GM19025 (cell line): ENCODE measurements around the gene SLC38A4.
"Not testable (repeated sequence)": the region's sequence is repeated elsewhere in the genome, so short reads cannot be mapped to it uniquely, and the experiment has no call there.

ENCODE experiments used
- ATAC-seq: cut with Tn5 transposase; IDR thresholded peaks from one replicate; pipeline ENCODE4 v1.9.1; 2021; ENCODE audit warnings: mild to moderate bottlenecking, low read depth, moderate library complexity; ENCODE audit not compliant: unreplicated experiment

SLC38A4 gene

DNA sequence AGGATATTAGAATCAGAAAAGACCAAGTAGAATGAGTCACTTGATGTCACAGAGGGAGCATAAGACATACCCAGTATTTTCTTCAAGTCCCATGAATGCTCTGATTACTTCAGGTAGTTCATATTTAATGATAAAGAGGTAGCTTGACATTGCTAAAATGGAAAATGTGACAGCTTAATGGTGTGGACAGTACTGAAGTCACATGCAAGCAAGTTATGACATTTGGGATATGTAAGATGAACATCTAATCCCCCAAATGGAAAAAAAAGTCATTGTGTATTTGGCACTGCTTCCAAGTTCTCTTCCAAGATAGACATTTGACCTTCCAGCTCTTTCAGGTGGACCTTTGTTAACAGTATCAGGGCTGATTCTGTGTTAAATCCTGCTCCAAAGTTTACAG lies 45.9 kb downstream of the SLC38A4 start:
- no peak for ATAC-seq

DNA sequence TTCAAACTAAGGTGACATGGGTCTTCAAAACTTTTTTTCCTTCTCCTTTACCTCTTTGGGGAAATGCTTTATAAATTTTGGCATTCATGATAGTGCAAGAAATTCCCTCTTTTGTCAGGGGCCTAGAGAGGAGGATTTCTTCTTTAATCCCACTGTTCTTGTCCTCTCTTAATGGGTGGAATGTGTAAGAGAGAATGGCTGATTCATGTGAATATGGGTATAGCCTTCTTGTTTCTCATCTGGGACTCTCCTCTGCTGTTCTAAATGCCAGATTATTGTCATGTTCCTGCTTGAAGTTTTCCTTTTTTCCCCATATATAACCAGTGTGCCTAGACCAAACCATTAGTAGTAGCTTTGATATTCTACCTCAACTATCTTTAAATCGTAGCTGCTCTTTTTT lies 46.7 kb downstream of the SLC38A4 start:
- no peak for ATAC-seq

DNA sequence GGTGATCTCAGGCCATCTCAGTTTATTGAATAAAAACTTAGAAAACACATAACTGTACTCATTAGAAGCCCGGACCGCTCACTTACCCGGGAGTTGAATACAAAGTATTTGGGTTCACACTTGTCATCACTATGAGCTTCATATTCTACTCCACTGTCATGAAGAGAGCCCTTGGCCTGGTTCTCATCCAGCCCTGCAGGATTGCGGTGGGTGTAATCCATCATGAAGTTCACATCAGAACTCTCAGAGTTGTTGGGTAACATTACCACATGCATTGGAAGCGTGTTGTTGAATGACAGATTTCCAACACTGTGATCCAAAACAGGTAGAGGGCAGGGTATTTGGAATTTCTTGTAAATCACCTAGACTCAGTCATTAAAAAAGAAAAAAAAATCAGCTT lies 47.4 kb downstream of the SLC38A4 start:
- no peak for ATAC-seq

DNA sequence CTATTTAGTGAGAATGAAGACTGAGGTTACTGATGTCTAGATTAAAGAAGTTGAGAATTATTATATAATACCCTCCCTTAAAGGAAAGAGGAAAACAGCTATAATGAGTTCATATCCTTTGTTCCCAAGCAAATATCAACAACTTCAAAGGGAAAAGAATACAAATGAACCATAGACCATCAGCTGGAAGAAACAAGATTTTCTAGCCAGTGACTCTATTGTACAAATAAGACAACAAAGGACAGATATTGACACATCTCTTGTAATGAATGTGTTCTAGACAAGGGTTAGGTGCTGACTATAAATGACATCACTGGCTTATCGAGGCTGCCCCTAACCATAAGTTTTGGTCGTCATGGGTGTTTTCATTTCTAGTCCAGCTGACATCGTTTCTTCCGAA lies 48.2 kb downstream of the SLC38A4 start:
- ATAC-seq = no peak

DNA sequence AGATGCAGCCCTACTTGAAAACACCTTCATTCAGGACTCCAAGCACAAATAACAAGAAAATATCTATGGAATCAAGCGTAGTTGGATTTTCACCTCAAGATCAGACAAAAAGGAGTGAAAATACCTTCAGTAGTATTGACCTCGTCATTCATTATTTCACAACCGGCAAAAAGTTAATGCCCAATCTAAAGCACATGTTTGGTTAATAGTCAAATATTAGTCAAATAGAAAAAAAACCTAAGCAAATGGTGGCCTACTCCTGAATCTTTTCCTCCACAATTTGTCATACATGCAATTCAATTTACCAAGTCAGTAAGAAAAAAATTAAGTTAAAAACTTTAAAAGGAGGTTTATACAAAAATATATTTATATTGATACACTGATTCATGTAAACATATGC lies 50.0 kb downstream of the SLC38A4 start:
- ATAC-seq = no peak

DNA sequence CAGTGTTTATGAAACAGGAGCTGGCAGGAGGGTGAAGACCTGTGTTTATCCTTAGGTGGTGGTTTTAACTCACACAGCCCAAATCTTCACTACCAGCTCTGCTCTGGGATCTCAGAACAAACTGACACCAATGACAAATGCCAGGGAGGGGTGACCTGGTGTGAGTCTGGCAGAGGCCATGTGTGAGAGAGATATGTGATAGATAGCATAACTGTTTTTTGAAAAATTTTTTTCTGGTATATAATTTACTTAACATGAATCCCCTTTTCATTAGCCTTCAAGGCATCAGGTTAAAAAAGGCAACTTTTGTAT lies 51.5 kb downstream of the SLC38A4 start:
- ATAC-seq = no peak

DNA sequence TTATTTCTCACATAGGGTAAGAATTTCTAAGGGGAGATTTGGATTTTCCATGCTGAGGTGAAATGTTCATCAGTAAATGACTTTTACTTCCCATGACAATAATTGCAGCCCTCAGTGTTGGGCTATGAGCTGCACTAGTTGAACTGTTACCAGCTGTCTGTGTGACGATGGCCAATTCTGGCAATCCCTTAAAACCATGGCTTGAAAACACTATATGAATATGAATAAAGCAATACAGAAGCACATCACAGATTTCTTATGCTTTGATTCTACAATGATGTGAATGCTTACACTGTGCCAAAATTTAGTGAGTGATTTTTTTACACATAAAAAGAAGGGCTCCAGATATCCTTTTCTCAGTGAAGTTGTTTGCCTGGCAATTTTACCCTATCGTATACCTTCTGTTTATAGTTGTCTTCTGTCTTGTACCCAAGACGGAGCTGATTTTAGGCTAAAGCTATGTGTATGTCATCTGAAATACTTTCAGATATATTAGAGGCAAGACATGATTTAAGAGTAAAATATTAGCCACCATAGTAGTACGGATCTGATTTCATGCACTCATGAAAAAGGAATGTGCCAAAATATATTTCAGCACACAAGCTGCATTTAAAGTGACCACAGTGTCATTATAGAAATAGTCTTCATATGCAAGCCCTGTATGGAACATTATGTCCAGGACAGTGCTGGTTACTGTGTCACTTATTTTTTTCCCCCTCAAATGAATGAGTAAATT lies 52.0 kb downstream of the SLC38A4 start:
- ATAC-seq = no peak

DNA sequence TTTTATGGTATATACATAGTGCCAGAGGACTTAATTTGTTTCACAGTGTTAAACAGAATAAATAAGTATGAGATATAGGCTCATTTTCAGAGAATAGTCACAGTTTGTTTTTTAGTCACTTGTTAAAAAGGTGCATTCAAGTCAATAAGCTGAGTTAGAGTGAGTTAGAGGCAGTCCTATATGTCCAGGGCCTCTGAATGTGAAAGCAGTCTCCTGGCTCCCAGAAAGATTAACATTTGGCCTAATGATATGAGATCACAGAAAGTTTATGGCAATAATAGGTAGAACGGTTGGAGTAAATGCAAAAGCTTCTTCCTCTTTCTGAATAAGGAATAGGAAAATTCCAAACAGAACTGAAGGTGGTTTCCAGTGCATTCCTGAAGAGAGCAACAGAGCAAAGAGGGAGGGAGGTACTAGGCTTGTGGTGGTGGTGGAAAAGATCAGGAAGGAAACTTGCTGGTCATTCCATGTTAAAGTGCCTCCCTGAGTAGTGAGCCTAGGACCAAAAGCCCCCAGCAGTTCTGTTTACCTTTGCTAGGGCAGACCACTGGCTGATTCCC lies 54.4 kb downstream of the SLC38A4 start:
- no peak for ATAC-seq

DNA sequence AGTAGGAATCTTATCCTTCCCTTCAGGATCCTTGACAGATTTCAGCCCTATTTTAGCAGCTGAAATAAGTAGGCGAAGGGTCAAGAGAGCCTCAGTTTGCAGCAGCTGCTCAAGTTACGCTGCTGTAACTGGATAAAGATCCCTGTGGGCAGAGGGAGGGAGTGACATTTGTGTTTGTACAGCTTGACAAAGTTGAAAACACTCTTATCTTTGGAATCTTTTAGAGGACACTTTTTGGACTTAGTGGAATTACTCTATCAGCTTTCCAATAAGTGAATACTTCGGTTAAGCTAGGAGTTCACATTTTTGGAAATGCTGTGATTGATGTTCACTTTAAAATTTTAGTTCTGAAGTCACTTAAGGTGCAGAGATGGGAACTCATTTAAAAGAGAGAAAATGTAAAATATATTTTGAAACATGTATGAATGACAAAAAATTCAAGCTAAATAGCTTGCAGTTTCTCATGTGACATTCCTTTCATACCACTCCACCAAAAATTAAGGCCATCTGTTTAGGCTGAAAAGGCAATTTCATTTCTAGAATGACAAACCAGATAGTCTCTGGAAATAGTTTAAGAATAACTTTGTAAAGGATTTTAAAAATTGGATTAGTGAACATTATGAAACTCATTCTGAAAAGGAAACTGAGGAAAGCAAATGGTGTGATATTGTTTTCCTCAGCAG lies 55.2 kb downstream of the SLC38A4 start:
- ATAC-seq = no peak

DNA sequence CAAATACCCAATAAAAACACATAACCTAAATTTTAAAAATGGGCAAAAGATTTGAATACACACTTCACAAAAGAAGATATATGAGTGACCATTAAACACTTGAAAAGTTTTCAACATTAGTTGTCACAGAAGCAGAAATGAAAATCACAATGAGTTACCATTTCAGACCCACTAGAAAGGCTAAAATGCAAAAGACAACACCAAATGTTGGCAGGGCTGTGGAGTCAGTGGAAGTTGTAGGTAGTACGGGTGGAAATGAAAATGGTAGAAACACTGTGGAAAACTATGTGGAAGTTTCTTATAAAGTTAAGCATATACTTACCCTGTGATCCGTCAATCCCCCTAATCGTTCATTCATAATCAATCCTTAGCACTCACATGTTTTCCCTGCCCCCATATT lies 61.8 kb downstream of the SLC38A4 start:
- ATAC-seq = no peak

DNA sequence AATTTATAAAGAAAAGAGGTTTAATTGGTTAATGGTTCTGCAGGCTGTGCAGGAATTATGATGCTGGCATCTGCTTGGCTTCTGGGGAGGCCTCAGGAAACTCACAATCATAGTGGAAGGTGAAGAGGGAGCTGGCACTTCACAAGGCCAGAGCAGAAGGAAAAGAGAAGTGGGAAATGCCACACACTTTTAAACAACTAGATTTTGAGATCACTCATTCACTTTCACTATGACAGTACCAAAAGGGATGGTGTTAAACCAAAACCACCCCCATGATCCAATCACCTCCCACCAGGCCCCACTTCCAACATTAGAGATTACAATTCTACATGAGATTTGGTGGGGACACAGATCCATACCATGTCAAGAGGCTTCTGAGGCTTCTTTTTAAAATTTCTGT lies 62.6 kb downstream of the SLC38A4 start:
- no peak for ATAC-seq

DNA sequence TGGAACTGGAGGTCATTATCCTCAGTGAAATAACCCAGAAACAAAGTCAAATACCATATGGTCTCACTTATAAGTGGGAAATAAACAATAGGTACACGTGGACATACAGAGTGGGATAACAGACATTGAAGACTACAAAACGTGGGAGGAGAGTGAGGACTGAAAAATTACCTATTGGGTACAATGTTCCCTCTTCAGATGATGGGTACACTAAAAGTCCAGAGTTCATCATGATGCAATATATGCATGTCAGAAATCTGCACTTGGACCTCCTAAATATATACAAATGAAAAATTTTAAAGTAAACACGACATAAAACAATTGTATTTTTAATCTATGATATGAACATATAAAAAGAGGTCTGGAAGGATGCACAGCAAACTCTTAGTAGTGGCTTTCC lies 71.2 kb downstream of the SLC38A4 start:
- ATAC-seq = no peak

DNA sequence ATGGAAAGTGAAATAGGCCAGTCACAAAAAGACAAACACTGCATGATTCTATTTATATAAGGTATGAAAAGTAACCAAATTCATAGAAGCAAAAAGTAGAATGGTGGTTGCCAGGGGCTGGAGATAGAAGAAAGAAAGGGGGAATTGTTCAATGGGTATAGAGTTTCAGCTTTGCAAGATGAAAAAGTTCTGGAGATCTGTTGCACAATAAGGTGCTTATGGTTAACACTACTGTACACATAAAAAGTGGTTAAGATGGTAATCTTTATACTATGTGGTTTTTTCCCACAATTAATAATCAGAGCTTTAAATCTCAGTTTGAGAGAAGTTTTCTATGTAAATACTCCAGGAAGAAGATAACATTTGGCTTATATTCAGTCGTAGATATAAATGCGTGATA lies 73.4 kb downstream of the SLC38A4 start:
- no peak for ATAC-seq

DNA sequence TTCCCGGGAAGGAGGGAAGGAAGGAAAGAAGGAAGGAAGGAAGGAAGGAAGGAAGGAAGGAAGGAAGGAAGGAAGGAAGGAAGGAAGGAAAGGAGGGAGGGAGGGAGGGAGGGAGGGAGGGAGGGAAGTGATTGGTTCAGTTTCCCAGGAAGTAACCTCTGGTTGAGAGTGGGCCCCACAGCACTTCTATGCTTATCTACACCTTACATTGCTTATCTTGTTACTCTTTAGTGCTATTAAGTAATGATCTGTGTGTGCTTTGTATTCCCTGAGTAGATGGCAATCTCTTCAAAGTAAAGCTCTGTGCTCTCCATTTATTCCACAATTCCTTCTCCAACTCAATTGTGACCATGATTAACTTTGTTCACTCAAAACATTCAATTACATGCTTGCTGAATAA lies 74.6 kb downstream of the SLC38A4 start:
- ATAC-seq = no peak

DNA sequence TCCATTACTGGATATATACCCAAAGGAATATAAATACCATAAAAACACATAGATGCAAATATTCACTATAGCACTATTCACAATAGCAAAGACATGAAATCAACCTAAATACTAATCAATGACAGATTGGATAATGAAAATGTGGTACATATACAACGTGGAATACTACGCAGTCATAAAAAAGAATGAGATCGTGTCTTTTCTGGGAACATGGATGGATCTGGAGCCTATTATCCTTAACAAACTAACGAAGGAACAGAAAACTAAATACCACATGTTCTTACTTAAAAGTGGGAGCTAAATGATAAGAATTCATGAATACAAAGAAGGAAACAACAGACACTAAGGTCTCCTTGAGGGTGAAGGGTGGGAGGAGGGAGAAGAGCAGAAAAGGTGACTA lies 76.5 kb downstream of the SLC38A4 start:
- ATAC-seq = no peak

DNA sequence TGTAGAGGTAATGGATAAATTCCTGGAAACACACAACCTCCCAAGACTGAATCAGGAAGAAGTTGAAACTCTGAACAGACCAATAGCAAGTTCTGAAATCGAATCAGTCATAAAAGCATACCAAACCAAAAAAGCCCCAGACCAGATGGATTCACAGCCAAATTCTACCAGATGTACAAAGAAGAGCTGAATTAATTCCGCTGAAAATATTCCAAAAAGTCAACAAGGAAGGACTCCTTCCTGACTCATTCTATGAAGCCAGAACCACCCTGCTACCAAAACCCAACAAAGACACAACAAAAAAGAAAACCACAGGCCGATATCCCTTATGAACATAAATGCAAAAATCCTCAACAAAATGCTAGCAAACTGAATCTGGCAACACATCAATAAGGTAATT lies 81.5 kb downstream of the SLC38A4 start:
- no peak for ATAC-seq

DNA sequence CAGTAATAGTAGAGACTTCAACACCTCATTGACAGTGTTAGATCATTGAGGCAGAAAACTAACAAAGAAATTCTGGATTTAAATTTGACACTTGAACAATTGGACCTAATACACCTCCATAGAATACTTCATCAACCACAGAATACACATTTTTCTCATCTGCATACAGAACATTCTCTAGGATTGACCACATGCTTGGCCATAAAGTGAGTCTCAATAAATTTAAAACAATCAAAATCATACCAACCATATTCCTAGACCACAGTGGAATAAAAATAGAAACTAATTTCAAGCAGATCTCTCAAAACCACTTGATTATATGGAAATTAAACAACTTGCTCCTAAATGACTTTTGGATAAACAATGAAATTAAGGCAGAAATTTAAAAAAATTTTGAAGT lies 82.3 kb downstream of the SLC38A4 start:
- ATAC-seq = no peak

DNA sequence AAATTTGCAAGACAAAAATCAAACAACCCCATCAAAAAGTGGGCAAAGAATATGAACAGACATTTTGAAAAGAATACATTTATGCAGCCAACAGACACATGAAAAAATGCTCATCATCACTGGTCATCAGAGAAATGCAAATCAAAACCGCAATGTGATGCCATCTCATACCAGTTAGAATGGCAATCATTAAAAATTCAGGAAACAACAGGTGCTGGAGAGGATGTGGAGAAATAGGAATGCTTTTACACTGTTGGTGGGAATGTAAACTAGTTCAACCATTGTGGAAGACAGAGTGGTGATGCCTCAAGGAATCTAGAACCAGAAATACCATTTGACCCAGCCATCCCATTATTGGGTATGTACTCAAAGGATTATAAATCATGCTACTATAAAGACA lies 83.5 kb downstream of the SLC38A4 start:
- ATAC-seq = not testable (repeated sequence)

DNA sequence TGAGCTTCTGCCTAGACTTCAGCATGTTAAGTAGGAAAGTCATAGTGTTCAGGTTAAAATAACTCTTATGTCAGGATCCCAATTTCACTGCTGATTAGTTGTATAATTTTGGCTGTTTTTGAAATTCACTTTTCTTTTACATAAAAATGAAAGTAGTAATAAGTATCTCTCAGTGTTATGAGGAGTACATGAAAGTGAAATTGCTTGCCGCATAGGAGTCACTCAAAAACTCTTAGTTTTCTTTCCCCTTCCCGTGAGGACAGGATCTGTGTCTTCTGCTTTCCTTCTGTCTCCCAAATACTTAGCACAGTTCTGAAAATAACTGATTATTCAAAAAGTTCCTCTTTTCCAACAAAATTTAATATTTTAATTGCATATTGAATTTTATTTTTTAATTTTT lies 100.5 kb downstream of the SLC38A4 start:
- ATAC-seq = no peak

DNA sequence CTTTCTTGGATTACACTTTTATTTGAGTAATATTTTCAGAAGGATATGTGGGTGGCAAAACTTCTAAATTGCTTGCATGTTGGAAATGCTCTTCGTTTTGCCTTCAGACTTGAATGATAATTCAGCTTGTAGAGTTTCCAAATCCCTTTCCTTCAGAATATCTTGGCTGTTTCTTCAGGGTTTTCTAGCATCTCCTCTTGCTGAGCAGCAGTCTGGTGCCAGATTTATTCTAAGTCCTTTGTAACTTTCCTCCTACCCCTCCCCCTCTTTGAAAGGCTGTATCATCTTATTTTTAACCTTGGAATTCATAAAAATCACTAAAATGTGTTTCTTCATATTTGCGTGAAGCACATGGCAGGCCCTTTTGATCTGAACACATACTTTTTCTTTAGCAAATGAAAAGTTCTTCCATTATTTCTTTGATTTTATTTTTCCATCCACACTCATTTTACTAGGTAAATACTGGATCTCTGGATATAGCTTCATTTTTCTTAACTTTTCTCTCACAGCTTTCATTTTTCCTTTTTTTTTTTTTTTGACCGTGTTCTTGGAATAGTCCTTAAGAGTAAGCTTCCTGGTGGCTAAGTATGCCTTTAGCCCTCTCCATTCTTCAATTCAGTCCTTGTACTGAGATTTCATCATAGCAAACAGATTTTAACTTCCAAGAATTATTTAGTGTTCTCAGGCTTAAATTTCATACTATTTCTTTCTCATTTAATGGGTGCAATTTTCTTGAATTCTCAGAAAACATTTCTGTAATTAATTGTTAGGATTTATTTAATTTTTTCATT lies 102.0 kb downstream of the SLC38A4 start:
- no peak for ATAC-seq

DNA sequence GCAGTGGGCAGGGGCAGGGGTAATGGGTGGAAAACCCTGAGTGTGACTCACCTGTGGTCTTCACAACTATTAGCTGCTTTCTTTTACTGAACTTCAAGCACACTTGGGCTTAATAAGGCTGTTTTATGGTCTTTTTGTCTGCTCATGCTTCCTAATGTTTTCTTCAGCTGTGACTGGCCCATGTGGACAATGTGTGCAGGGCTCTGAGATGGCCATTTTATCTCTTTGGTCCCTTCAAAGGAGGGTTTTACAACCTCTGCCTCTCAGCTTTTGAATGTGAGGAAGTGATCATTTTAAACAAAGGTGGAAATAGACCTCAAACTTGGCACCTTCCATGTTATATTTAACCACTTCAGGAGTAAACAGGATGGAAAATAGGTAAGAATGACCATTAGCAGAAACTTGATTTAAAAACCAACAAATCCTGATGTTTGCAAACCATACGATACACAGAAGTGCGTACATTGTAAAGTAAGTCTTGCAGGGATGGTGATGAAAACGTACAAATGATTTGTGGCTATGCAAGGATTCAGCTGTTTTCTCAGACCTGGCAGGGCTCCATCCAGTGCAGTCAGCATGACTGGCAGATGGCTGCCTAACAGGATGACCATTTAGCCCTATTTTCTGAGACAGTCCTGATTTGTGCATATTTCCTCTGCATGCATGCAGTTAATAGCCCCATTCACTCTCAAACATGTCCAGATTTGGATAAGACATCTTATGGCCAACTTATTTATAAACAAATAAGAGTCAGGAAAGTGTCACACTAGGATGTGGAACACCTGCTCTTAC lies 103.2 kb downstream of the SLC38A4 start:
- no peak for ATAC-seq
